Measurements from ENCODE around the gene IL17F. TPM values are rescaled to one million over a fixed set of nuclear protein-coding genes. Genes with fewer than 3 reads are reported as not detected.

The IL17F gene
- polyA plus RNA-seq, 1 donor from 2014 or later, result not detected

- Histone ChIP-seq H3K27ac (ENCODE audit: low read length) (no peak overlapping the region), H3K36me3 (ENCODE audit: insufficient read depth, low read length) (no peaks in the 10 kb centered on the region), H3K4me3 (ENCODE audit: low read length) (no peak overlapping the region), H4K20me1 (ENCODE audit: insufficient read depth) (no peaks in the 10 kb centered on the region), H3K79me2 (replicated peaks; ENCODE audit: insufficient read depth, low read length) (peaks cover 4% of the 10 kb centered on the region), H2AFZ (ENCODE audit: low read depth, low read length) (no peak overlapping the region), H3K9me3 (ENCODE audit: low read length) (no peaks in the 10 kb centered on the region), H3F3A (ENCODE audit: insufficient read depth, low read length, poor library complexity, severe bottlenecking) (no peaks in the 10 kb centered on the region), H3K27me3 (ENCODE audit: insufficient read depth, low read depth, low read length) (no peaks in the 10 kb centered on the region), H3K9ac (ENCODE audit: low read length) (no peak overlapping the region), H3K4me2 (ENCODE audit: low read length) (no peak overlapping the region), H3K9me2 (ENCODE audit: insufficient read depth, low read length) (no peaks in the 10 kb centered on the region)
- TF ChIP-seq MXI1 (conservative IDR thresholded peaks at IDR 0.05; ENCODE audit: poor library complexity, severe bottlenecking), result no peak
- no peak for TF ChIP-seq RAD21 (conservative IDR thresholded peaks at IDR 0.05)
- no peak for TF ChIP-seq TAF1 (IDR thresholded peaks at IDR 0.05; ENCODE audit: low read depth)
- TF ChIP-seq EP300 (conservative IDR thresholded peaks at IDR 0.05; ENCODE audit: poor library complexity, severe bottlenecking), result no peak
- no peak for TF ChIP-seq POLR2AphosphoS5 (IDR thresholded peaks at IDR 0.05)
- no peak for TF ChIP-seq SMC3 (conservative IDR thresholded peaks at IDR 0.05; ENCODE audit: poor library complexity)
- no peak for TF ChIP-seq EZH2 (IDR thresholded peaks at IDR 0.05; ENCODE audit: borderline replicate concordance, insufficient read depth, low read length, poor library complexity, severe bottlenecking)
These were observed 44.5 kb upstream of the IL17F start for GRCh38 chr6:52288841-52289240.

- no peak overlapping the region for H3K4me2 ChIP-seq (ENCODE audit: low read length)
- no peaks in the 10 kb centered on the region for H3K27me3 ChIP-seq (ENCODE audit: insufficient read depth, low read depth, low read length)
- no peaks in the 10 kb centered on the region for H3K36me3 ChIP-seq (ENCODE audit: insufficient read depth, low read length)
- TF ChIP-seq POLR2AphosphoS5 (IDR thresholded peaks at IDR 0.05) (no peak), RAD21 (conservative IDR thresholded peaks at IDR 0.05) (no peak), REST (IDR thresholded peaks at IDR 0.05; ENCODE audit: borderline replicate concordance) (no peak), SMC3 (conservative IDR thresholded peaks at IDR 0.05; ENCODE audit: poor library complexity) (no peak), EP300 (conservative IDR thresholded peaks at IDR 0.05; ENCODE audit: poor library complexity, severe bottlenecking) (no peak), TAF1 (IDR thresholded peaks at IDR 0.05; ENCODE audit: low read depth) (no peak), MXI1 (conservative IDR thresholded peaks at IDR 0.05; ENCODE audit: poor library complexity, severe bottlenecking) (no peak), CTCF (IDR thresholded peaks at IDR 0.05; ENCODE audit: poor library complexity, severe bottlenecking) (no peak), EZH2 (IDR thresholded peaks at IDR 0.05; ENCODE audit: borderline replicate concordance, insufficient read depth, low read length, poor library complexity, severe bottlenecking) (no peak)
- no peak overlapping the region for H3K27ac ChIP-seq (ENCODE audit: low read length)
- no peaks in the 10 kb centered on the region for H3K9me2 ChIP-seq (ENCODE audit: insufficient read depth, low read length)
- H3K9me3 ChIP-seq (ENCODE audit: low read length), result no peaks in the 10 kb centered on the region
- no peak overlapping the region for H3K4me3 ChIP-seq (ENCODE audit: low read length)
- H3F3A ChIP-seq (ENCODE audit: insufficient read depth, low read length, poor library complexity, severe bottlenecking), result no peaks in the 10 kb centered on the region
- no peaks in the 10 kb centered on the region for H4K20me1 ChIP-seq (ENCODE audit: insufficient read depth)
- H3K9ac ChIP-seq (ENCODE audit: low read length), result no peak overlapping the region
- H2AFZ ChIP-seq (ENCODE audit: low read depth, low read length), result no peak overlapping the region
- peaks cover 10% of the 10 kb centered on the region for H3K79me2 ChIP-seq (replicated peaks; ENCODE audit: insufficient read depth, low read length)
These were observed 43.9 kb upstream of the IL17F start for GRCh38 chr6:52288216-52288615.

Measured in neural cell (in vitro differentiated cells).